ENCODE results near the gene ZRANB3. TPM values are rescaled to one million over a fixed set of nuclear protein-coding genes. Genes with fewer than 3 reads are reported as not detected.

The ZRANB3 gene
- total RNA-seq, 1 donor from 2014 or later: 8.5 TPM

- Histone ChIP-seq H3K27me3 (ENCODE audit: control insufficient read depth, insufficient read depth, low read length) (no peaks in the 10 kb centered on the region), H3K36me3 (ENCODE audit: control insufficient read depth, insufficient read depth, low read length) (peaks cover 2% of the 10 kb centered on the region), H3K4me3 (ENCODE audit: low read depth, low read length) (no peak overlapping the region)
- no peak for DNase-seq (ENCODE audit: low read depth)
- TF ChIP-seq CTCF (IDR thresholded peaks at IDR 0.05; ENCODE audit: insufficient read depth, low read length, poor library complexity, severe bottlenecking): no peak
Measured at GRCh38 chr2:135142323-135142722, 388.7 kb downstream of the ZRANB3 start.

DNA sequence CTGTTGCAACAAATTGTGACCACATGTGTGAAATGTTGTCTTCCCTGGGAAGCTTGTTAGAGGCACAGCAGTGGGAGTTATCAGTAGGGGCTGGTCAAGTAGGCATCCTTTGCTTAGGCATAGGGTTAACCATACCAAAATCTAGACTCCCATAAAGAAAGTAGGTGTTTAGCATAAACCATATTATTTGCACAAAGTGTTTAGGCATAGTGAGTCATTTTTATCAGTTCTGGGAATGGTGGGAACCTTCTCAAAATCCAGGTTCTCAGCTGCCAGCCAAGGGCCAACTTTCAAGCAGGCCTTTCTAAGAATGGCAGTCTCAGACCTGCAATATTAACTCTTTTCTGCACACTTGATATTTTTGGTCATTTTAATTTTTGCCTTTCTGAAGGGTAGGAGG is 390.4 kb downstream of the ZRANB3 start:
- no peak overlapping the region for H3K4me3 ChIP-seq (ENCODE audit: low read depth, low read length)
- no peak for DNase-seq (ENCODE audit: low read depth)
- no peak for TF ChIP-seq CTCF (IDR thresholded peaks at IDR 0.05; ENCODE audit: insufficient read depth, low read length, poor library complexity, severe bottlenecking)
- H3K27me3 ChIP-seq (ENCODE audit: control insufficient read depth, insufficient read depth, low read length): no peaks in the 10 kb centered on the region
- H3K36me3 ChIP-seq (ENCODE audit: control insufficient read depth, insufficient read depth, low read length): peaks cover 2% of the 10 kb centered on the region

GRCh38 chr2:135132314-135132713 is 398.7 kb downstream of the ZRANB3 start:
- no peak for TF ChIP-seq CTCF (IDR thresholded peaks at IDR 0.05; ENCODE audit: insufficient read depth, low read length, poor library complexity, severe bottlenecking)
- H3K27me3 ChIP-seq (ENCODE audit: control insufficient read depth, insufficient read depth, low read length): no peaks in the 10 kb centered on the region
- no peak for DNase-seq (ENCODE audit: low read depth)
- no peaks in the 10 kb centered on the region for H3K36me3 ChIP-seq (ENCODE audit: control insufficient read depth, insufficient read depth, low read length)
- no peak overlapping the region for H3K4me3 ChIP-seq (ENCODE audit: low read depth, low read length)

GRCh38 chr2:135130751-135131150 is 400.3 kb downstream of the ZRANB3 start:
- no peaks in the 10 kb centered on the region for H3K36me3 ChIP-seq (ENCODE audit: control insufficient read depth, insufficient read depth, low read length)
- H3K4me3 ChIP-seq (ENCODE audit: low read depth, low read length): no peak overlapping the region
- TF ChIP-seq CTCF (IDR thresholded peaks at IDR 0.05; ENCODE audit: insufficient read depth, low read length, poor library complexity, severe bottlenecking): no peak
- no peaks in the 10 kb centered on the region for H3K27me3 ChIP-seq (ENCODE audit: control insufficient read depth, insufficient read depth, low read length)
- no peak for DNase-seq (ENCODE audit: low read depth)

GRCh38 chr2:135125940-135126339 is 405.1 kb downstream of the ZRANB3 start:
- no peak for TF ChIP-seq CTCF (IDR thresholded peaks at IDR 0.05; ENCODE audit: insufficient read depth, low read length, poor library complexity, severe bottlenecking)

More at GRCh38 chr2:135125940-135126339, 405.1 kb downstream of the ZRANB3 start:
- Histone ChIP-seq H3K4me3 (ENCODE audit: low read depth, low read length) (no peak overlapping the region), H3K36me3 (ENCODE audit: control insufficient read depth, insufficient read depth, low read length) (no peaks in the 10 kb centered on the region), H3K27me3 (ENCODE audit: control insufficient read depth, insufficient read depth, low read length) (no peaks in the 10 kb centered on the region)
- DNase-seq (ENCODE audit: low read depth): no peak
